Measurements from ENCODE around the gene HOXC10. TPM values are rescaled to one million over a fixed set of nuclear protein-coding genes. Genes with fewer than 3 reads are reported as not detected.
A peak's percentile ranks its signal among the peaks of the same experiment; 100 is the strongest.

HOXC10 gene
- total and polyA plus RNA-seq, 2 donors: 1.6 to 2.8 TPM

DNA sequence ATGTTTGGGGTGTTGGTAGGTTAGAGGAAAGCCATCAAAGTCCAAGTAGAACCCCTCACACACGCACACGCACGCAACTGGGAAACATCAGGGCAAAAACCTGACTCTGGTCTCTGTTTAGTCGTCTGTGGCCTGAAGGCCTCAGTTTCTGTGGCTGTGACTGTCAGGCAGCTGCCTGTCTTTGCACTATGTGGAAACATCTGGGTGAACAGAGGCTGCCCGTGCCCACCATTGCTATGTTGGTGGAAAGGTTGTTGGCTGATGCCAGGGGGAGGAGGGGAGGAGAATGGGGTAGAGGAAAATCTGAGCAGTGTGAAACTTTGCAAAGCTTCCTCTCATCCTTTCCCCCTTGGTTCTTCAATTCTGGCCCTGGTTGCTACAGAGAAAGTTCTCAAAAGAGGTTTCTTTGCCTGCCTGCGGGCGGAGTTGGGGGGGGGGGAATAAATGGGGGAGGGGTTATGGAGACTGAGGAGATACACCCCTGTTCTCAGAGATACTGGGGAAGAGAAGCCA lies 7.5 kb downstream of the HOXC10 start:
- Histone ChIP-seq H3K4me3 (ENCODE audit: low read depth, low read length) (no peak overlapping the region), H3K36me3 (ENCODE audit: insufficient read depth) (no peaks in the 10 kb centered on the region), H3K27ac (ENCODE audit: low read depth) (no peak overlapping the region), H3K4me1 (ENCODE audit: insufficient read depth) (no peaks in the 10 kb centered on the region)
- no peak for DNase-seq (ENCODE audit: extremely low spot score)
- WGBS: 66% methylated on average over 7 of the region's 7 CpGs

GRCh38 chr12:53993162-53994008 lies 8.4 kb downstream of the HOXC10 start:
- Histone ChIP-seq H3K4me3 (ENCODE audit: low read depth, low read length) (no peak overlapping the region), H3K4me1 (ENCODE audit: insufficient read depth) (no peaks in the 10 kb centered on the region), H3K36me3 (ENCODE audit: insufficient read depth) (no peaks in the 10 kb centered on the region), H3K27ac (ENCODE audit: low read depth) (no peak overlapping the region)
- 53% methylated on average over 18 of the region's 18 CpGs for WGBS
- no peak for DNase-seq (ENCODE audit: extremely low spot score)

DNA sequence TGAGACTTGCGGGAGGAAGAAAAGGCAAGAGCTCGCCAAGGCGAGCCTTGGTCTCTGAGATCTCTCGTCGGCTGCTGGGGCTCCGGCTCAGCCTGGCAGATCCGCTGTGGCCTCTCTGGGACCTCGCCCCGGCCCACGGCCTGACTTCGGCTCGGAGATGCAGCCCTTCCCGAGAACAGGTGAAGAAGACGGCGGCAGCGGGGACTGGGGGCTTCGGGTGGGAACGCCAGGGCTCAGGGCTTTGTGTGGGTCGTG lies 9.0 kb downstream of the HOXC10 start:
- no peak overlapping the region for H3K4me3 ChIP-seq (ENCODE audit: low read depth, low read length)
- no peaks in the 10 kb centered on the region for H3K36me3 ChIP-seq (ENCODE audit: insufficient read depth)
- DNase-seq (ENCODE audit: extremely low spot score): no peak
- no peaks in the 10 kb centered on the region for H3K4me1 ChIP-seq (ENCODE audit: insufficient read depth)
- H3K27ac ChIP-seq (ENCODE audit: low read depth): no peak overlapping the region
- WGBS: 26% methylated on average over 19 of the region's 19 CpGs

GRCh38 chr12:53994264-53995001 lies 9.5 kb downstream of the HOXC10 start:
- DNase-seq (ENCODE audit: extremely low spot score): no peak
- H3K4me1 ChIP-seq (ENCODE audit: insufficient read depth): no peaks in the 10 kb centered on the region
- no peaks in the 10 kb centered on the region for H3K36me3 ChIP-seq (ENCODE audit: insufficient read depth)
- peak overlapping the region; percentile 7 for H3K4me3 ChIP-seq (ENCODE audit: low read depth, low read length)
- WGBS: 15% methylated on average over 60 of the region's 60 CpGs
- no peak overlapping the region for H3K27ac ChIP-seq (ENCODE audit: low read depth)

DNA sequence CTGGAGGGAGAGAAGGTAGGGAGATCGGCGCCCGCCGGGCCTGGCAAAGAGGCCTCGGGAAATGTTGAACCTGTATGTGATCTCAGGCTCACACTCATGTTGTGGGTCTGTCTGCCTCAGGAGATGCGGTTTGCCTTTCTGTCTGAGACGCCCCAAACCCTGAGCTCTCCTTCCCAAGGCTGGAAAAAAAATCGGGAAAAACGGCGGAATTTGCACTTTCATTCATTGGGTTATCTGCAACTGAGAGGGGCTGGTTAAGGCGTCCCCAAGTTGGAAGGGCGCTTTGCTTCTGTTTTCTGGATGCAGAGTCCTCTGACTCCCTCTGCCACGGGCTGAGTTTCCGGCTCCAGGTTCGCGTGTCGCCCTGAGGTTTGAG lies 10.0 kb downstream of the HOXC10 start:
- no peak for DNase-seq (ENCODE audit: extremely low spot score)
- Histone ChIP-seq H3K4me1 (ENCODE audit: insufficient read depth) (no peaks in the 10 kb centered on the region), H3K36me3 (ENCODE audit: insufficient read depth) (no peaks in the 10 kb centered on the region), H3K27ac (ENCODE audit: low read depth) (no peak overlapping the region), H3K4me3 (ENCODE audit: low read depth, low read length) (peak overlapping the region; percentile 39)
- 19% methylated on average over 17 of the region's 17 CpGs for WGBS

- H3K27ac ChIP-seq (ENCODE audit: low read depth): no peak overlapping the region
- H3K4me1 ChIP-seq (ENCODE audit: insufficient read depth): no peaks in the 10 kb centered on the region
- no peak for DNase-seq (ENCODE audit: extremely low spot score)
- H3K36me3 ChIP-seq (ENCODE audit: insufficient read depth): no peaks in the 10 kb centered on the region
- H3K4me3 ChIP-seq (ENCODE audit: low read depth, low read length): peak overlapping the region; percentile 39
- WGBS: 26% methylated on average over 48 of the region's 48 CpGs
Measured at GRCh38 chr12:53995378-53996239, 10.7 kb downstream of the HOXC10 start.

- no peak for DNase-seq (ENCODE audit: extremely low spot score)
Measured at GRCh38 chr12:53996240-53997203, 11.6 kb downstream of the HOXC10 start.

GRCh38 chr12:53997204-53998109 lies 12.5 kb downstream of the HOXC10 start:
- Histone ChIP-seq H3K27ac (ENCODE audit: low read depth) (no peak overlapping the region), H3K36me3 (ENCODE audit: insufficient read depth) (no peaks in the 10 kb centered on the region), H3K4me3 (ENCODE audit: low read depth, low read length) (no peak overlapping the region), H3K4me1 (ENCODE audit: insufficient read depth) (no peaks in the 10 kb centered on the region)
- 31% methylated on average over 35 of the region's 35 CpGs for WGBS
- DNase-seq (ENCODE audit: extremely low spot score): no peak

More at GRCh38 chr12:53996240-53997203, 11.6 kb downstream of the HOXC10 start:
- Histone ChIP-seq H3K4me1 (ENCODE audit: insufficient read depth) (no peaks in the 10 kb centered on the region), H3K36me3 (ENCODE audit: insufficient read depth) (no peaks in the 10 kb centered on the region), H3K27ac (ENCODE audit: low read depth) (no peak overlapping the region), H3K4me3 (ENCODE audit: low read depth, low read length) (no peak overlapping the region)
- 73% methylated on average over 29 of the region's 29 CpGs for WGBS

- no peaks in the 10 kb centered on the region for H3K36me3 ChIP-seq (ENCODE audit: insufficient read depth)
- no peak for DNase-seq (ENCODE audit: extremely low spot score)
- no peaks in the 10 kb centered on the region for H3K4me1 ChIP-seq (ENCODE audit: insufficient read depth)
- H3K27ac ChIP-seq (ENCODE audit: low read depth): no peak overlapping the region
- no peak overlapping the region for H3K4me3 ChIP-seq (ENCODE audit: low read depth, low read length)
- WGBS: 28% methylated on average over 11 of the region's 11 CpGs
Measured at GRCh38 chr12:53998110-53998899, 13.4 kb downstream of the HOXC10 start.

DNA sequence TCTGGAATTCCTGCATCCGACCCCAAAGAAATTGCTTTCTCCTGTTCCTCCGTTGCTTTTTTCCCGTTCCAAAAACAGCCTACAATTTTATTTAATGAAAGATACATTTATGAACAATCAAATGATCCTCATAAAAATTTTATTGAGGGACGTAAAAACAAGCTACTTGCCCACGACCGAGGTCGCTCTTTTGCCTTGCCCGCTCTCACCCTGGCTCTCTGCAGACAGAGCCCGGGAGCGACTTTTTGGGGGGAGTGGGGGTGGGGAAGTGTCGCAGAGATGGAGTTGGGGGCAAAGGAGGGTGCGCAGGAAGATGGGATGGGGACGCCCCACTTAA lies 13.9 kb downstream of the HOXC10 start:
- Histone ChIP-seq H3K27ac (ENCODE audit: low read depth) (no peak overlapping the region), H3K4me3 (ENCODE audit: low read depth, low read length) (no peak overlapping the region), H3K4me1 (ENCODE audit: insufficient read depth) (no peaks in the 10 kb centered on the region), H3K36me3 (ENCODE audit: insufficient read depth) (no peaks in the 10 kb centered on the region)
- DNase-seq (ENCODE audit: extremely low spot score): no peak
- WGBS: 12% methylated on average over 13 of the region's 13 CpGs

GRCh38 chr12:53999559-54000115 lies 14.7 kb downstream of the HOXC10 start:
- DNase-seq (ENCODE audit: extremely low spot score): no peak
- no peak overlapping the region for H3K27ac ChIP-seq (ENCODE audit: low read depth)
- peak overlapping the region; percentile 29 for H3K4me3 ChIP-seq (ENCODE audit: low read depth, low read length)
- no peaks in the 10 kb centered on the region for H3K36me3 ChIP-seq (ENCODE audit: insufficient read depth)
- WGBS: 2% methylated on average over 35 of the region's 35 CpGs
- no peaks in the 10 kb centered on the region for H3K4me1 ChIP-seq (ENCODE audit: insufficient read depth)
